ENCODE measurements around the gene RRP15.

The RRP15 gene

GRCh38 chr1:218364028-218364710 lies 79.1 kb downstream of the RRP15 start:
- DNase-seq: no peak

DNA sequence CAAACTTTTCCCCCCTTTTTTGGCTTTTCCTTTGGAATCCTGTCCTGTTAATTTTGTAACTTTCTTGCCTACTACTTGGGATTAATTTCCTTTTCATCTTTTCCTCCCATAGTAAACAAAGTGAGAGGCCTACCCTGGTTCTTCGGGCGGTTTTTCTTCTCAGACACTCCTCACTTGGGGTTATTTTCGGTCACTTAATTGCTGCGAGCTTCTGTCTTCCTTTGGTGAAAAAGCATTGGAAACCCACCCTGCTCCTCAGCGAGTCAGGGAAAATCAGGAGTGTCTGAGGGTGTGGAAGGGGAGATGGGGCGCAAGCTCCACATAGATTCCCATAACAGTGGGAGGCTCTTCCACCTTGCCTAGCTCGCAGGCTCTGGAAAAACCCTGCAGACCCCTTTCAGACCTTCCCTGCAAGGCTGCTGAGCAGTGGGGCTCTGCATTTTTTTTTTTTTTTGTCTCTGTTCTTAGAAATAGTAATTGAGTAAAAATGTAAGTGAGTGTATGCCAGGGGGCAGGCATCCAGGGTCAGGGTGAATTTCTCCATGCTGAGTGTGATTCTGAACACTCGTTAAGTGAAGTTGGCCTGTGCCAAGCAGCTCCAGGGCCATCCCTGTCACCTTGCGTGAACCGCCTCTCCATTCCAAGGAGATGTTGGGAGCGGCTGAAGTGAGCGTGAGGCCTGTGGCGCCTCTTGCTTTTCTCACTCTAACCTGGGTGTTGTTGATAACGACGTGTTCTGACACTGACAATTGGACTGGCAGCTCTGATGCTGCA lies 80.3 kb downstream of the RRP15 start:
- DNase-seq: no peak

GRCh38 chr1:218366322-218367052 lies 81.4 kb downstream of the RRP15 start:
- no peak for DNase-seq

DNA sequence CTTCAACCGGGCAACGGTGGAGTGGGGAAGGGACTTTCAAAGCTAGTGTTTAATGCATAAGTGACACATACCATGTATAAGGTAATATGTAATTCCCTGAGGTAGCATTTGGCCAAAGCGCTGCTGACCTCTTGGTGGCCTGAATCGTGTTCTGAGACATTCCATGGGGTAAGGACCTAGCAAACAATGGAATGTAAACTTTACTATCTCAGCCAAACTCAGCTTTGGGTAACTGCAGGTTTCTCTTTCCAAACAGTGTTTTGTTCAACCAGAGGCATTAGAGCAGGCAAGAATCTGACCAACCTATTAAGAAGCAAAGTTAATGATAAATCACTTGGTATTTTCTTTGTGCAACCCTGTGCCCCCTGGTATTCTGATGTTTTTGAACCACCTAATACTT lies 82.0 kb downstream of the RRP15 start:
- no peak for DNase-seq

- no peak for DNase-seq
These were observed 83.6 kb downstream of the RRP15 start for GRCh38 chr1:218368686-218369085.

GRCh38 chr1:218369688-218370511 lies 84.8 kb downstream of the RRP15 start:
- no peak for DNase-seq

DNA sequence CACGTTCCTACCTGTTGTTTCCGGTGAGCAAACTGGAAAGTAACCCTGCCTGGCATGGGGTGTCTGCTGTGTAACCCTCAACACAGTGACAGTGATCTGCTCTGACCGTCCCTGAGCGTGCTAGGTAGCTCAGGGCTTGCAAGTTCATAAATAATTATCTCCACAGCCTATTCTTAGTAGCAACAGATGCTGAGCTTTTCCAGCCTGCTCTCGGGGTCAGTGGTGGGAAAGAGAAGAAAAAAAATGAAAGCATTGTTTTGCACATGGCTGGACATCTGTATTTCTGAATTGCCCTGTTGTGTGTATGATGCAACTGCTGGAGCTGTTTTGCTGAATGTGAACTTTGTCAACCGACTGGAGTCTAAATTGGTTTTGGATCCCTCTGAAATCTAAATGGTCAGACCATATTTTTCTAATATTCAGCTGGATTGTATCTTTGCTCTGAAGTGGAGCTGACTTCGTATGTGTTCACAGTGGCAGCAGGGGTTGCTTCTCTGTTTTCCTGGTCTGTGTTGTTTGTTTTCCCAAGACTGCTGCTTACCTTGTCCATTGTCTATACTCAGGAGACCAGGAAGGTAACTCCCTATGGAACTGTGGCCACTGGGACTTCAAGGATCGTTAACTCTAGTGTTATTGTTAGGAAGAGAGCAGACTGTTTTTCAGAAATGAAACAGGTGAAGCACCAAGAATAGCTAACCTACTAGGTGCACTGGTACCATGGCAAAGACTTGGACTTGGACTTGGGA lies 87.0 kb downstream of the RRP15 start:
- DNase-seq: no peak

DNA sequence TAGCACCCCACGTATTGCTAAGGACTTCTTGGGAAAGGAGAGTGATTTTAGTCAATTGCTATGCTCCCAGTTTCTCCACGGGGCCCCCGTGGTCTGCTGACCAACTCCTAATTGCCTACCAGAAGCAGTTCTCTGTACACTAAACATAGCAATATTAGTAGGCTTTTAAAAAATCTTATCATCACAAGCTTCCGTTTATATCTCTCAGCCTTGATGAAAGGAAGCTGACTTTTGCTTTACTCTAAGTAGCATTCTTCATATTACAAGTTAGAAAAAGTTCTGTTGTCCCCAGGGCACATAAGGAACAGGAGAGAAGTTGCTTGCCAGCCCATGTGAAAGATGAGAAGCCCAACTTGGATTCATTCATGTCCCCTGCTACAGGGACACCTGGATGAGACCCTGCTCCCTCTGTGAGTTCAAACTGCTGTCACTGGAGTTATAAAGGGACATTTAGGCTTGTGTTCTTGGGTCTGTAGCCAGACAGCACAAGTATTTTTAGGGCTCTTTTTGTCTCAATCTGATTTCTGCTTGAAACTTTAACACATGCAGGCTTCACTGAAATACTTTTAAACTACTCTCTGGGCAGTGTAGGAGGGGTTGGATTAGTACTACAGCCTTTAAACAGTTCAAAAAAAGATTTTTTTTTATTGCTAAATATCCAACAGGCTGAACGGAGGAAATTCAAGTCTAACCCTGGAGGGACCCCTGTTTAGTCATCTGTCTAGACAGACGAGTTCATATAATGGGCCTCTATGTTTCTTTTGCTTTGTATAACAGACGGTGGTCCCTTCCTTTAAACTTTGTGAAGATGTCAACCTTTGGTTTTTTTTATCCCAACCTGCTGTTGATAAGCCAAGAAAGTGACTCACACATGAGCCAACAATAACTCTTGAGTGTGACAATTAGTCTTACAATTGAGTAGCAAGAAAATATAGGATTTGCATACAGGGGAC lies 89.6 kb downstream of the RRP15 start:
- DNase-seq: no peak

- no peak for DNase-seq
These were observed 91.6 kb downstream of the RRP15 start for GRCh38 chr1:218376722-218377121.

GRCh38 chr1:218377143-218377660 lies 92.1 kb downstream of the RRP15 start:
- peak; percentile 51 for DNase-seq

GRCh38 chr1:218380125-218380977 lies 95.3 kb downstream of the RRP15 start:
- DNase-seq: no peak

- DNase-seq: no peak
These were observed 97.2 kb downstream of the RRP15 start for GRCh38 chr1:218382261-218382660.

DNA sequence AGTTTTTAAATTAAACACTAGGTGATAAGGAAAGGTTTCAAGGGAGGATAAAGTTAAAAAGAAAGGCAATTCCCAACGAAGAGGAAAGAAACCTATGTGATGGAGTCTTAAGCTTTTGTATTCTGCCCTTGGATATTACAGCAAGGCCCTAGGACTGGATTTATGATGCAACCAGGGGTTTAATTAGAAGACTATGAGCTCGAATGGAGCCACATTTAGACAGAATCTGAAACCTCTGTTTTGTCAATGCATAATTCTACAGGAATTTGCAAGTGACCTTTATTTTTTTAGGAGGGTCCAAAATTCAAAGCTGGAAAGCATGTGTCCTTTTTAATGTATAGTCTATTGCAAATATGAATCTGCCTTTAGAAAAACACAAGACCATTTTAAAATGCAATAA lies 98.0 kb downstream of the RRP15 start:
- no peak for DNase-seq

- no peak for DNase-seq
These were observed 98.6 kb downstream of the RRP15 start for GRCh38 chr1:218383681-218384080.

- no peak for DNase-seq
These were observed 99.5 kb downstream of the RRP15 start for GRCh38 chr1:218384581-218384993.
